HG03457 (cell line): ENCODE measurements around the gene ARRDC4.

Source experiments
- ATAC-seq: cut with Tn5 transposase; IDR thresholded peaks from one replicate; pipeline ENCODE4 v1.9.1; 2021; ENCODE audit warnings: moderate number of reproducible peaks; ENCODE audit not compliant: unreplicated experiment

ARRDC4 gene, protein sequence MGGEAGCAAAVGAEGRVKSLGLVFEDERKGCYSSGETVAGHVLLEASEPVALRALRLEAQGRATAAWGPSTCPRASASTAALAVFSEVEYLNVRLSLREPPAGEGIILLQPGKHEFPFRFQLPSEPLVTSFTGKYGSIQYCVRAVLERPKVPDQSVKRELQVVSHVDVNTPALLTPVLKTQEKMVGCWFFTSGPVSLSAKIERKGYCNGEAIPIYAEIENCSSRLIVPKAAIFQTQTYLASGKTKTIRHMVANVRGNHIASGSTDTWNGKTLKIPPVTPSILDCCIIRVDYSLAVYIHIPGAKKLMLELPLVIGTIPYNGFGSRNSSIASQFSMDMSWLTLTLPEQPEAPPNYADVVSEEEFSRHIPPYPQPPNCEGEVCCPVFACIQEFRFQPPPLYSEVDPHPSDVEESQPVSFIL

DNA sequence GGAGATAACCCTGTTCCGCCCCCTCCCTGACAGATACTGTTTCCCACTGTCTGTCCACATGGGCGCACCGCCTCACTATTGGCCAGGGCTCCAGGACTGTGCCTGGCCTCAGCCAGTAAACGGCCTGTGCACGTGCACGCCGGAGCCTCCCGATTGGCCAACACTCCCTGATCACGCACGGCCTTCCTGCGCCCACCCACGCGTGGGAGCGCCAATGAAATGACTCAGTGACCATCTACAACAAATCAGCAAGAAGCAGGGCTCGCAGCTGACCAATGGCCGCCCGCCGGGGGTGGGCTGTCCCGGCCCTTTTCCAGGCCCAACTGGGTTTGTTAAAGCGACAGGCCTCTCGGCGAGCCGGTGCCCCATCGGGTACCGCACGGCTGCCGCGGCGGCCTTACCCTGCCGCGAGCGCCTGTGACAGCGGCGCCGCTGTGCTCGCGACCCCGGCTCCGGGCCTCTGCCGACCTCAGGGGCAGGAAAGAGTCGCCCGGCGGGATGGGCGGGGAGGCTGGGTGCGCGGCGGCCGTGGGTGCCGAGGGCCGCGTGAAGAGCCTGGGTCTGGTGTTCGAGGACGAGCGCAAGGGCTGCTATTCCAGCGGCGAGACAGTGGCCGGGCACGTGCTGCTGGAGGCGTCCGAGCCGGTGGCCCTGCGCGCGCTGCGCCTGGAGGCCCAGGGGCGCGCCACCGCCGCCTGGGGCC, at the start of gene ARRDC4:
TSS of gene ARRDC4 (plus strand) at position 340 of the 703 bp plus-strand sequence. CDS start at position 499, 159 bp downstream.
- peak; percentile 77 for ATAC-seq

DNA sequence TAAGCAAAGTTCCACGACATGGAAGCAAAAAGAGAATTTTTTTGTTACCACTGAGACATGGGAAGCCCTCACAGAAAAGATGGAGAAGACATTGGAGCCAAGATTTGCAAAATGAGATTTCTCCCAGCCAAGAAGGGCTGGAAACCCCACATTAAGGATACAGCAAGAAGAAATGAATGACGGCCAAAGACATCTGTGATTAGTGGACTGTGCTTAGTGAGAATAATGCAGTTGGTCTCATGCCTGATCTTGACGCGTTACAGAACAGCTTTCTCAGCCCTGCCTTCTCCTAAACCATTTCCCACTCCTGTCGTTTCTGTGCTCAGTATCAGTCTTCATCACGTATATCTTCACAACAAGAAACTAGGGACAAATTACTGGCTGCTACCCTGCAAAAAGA, 45.8 kb upstream of the ARRDC4 start:
- ATAC-seq: no peak

DNA sequence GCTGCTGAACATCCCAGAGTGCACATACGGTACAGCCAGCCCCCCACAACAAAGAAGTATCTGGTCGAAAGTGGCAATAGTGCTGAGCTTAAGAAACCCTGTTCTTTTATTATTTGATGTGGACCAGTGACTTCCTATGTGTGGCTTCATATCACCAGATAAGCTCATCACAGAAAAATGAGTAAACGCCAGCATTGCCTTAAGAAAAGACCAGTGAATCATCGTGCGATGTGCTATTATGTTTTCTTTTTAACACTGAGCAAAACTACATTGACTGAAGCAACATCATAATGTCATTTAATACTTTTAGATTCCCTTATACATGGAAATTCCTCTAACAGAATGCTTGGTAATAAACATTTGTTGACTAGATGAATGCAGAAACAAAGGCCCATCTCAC, 45.2 kb upstream of the ARRDC4 start:
- no peak for ATAC-seq

DNA sequence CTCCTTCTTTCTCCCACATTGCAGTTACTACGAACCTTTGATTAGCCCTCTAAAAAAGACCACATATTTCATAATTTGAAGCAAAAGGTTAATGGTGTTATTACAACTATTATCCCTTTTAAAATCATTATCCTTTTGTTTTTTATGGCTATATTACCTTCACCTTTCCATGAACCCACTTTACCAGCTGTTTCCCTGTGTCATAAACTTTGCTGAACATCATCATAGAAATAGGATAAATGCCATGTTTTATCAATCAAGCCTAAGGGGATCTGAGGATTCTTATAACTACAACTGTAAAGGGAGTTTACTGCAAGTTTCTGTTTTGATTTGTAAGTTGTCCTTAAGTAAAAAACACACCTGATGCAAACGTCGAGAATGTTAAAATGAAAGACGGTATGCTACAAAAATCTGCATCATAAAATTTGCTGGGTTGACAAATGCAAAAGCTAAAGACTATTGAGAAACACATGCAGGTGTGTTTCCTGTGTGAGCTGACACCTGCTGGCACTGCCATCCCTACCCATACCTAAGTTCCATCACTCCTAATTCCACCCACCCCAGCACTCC, 39.1 kb upstream of the ARRDC4 start:
- ATAC-seq: no peak

DNA sequence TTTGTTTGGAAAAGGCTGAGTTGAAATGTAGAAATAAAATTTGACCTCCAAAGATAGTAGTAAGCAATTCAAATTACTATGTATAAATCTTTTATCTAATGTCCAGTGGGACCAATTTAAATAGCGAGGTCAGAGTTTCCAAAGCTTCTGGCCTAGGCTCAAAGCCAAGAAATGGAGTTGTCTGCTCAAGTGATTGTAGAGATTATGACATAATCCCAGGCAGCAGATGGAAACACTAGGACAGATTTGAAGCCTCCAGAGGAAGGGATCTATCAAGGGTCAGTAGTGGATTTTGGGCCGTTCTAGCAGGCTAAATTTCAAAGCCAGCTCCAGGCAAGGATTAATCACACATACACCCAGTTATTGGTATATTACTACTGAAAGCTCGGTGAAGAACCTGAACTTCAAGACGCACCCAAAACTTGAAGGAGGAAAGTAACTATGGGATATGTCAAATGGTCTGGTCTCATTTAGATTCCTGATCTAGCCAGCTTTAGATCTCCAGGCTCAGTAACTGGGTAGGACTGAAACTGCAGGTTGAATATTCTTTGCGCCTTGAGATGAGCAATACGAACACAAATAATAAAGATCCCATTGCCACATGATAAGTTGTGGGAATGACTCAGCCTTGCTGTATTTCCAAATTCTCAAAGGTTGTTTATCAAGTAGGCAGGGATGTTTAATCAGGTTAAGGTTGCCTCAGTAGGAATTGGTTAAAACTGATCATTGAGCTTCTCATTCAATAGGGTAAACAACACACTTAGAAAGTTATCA, 30.9 kb upstream of the ARRDC4 start:
- ATAC-seq: no peak

DNA sequence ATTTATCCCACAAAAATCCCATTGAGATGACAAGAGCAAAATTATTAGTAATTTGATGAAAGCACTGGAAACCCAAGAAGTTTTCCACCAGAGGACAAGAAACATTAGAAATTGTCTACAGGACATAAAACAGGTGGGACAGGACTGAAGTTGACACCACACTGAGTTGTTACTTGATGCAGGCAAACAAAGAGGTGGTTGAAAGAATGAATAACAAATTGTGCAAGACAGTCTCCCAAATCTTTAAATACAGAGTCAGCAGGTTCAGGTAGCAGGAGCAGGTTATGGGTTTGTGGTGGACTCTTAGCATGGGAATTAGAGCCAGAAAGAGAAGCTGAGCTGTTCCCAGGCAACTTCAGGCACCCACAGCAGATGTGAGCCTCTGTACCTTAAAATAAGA, 30.3 kb upstream of the ARRDC4 start:
- ATAC-seq: no peak

DNA sequence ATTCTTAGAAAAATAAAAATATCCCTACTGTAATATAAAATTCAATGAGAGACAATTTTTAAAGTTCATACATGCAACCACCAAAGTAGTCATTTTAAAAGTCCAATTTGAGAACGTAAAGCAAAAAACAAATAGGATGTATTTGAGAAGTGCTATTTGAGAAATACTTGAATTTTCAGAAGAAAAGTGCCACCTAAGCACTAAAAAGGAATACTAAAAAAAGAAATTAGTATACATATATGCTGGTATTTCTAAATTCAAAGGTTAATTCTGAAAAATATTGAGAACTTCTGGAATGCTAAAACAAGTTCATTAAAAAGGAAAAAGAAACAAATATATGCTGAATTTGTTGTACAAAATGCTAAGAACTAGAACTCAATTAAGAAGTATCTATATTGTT, 29.2 kb upstream of the ARRDC4 start:
- ATAC-seq: no peak

DNA sequence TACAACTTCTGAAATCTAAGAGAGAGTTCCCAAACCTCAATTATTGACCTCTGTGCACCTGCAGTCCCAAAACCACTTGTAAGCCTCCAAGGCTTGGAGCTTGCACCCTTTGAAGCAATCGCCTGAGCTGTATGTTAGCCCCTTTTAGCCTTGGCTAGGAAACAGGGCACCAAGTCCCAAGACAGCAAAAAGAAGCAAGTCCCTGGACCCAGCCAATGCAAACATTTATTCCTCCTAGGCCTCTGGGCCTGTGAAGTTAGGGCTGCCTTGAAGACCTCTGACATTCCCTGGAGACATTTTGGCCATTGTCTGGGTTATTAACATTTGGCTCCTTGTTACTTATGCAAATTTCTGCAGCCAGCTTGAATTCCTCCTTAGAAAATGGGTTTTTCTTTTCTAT, 26.9 kb upstream of the ARRDC4 start:
- ATAC-seq: no peak

DNA sequence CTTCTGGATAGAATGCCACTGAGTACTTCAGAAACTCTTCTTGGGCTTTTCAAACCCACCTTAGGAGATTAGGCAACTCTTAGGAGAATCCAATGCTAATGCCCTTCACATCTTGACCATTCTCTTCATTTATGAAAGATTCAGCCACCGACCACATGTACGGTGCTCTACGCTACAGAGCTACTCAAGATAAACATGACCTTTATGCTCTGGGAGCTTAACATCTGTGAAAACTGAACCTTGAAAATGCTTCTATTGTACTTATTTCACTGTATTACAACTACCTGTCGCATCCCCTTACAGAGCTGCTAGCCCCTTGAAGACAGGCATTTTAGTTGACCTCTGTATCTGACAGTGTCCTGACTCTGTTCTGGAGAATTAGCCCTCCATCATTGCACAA, 19.5 kb upstream of the ARRDC4 start:
- ATAC-seq: no peak

DNA sequence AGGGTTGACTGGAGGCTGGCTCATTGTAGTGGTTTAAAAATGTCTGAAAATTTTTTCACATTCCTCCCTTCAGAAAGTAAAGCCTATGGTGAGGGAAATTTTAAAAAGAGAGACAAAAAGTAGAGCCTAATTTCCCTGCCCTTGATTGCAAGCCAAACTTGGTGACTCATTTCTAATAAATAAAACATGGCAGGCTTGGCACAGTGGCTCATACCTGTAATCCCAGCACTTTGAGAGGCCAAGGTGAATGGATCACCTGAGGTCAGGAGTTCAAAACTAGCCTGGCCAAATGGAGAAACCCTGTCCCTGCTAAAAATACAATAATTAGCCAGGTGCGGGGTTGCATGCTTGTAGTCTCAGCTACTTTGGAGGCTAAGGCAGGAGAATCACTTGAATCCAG, 18.9 kb upstream of the ARRDC4 start:
- ATAC-seq: no peak

DNA sequence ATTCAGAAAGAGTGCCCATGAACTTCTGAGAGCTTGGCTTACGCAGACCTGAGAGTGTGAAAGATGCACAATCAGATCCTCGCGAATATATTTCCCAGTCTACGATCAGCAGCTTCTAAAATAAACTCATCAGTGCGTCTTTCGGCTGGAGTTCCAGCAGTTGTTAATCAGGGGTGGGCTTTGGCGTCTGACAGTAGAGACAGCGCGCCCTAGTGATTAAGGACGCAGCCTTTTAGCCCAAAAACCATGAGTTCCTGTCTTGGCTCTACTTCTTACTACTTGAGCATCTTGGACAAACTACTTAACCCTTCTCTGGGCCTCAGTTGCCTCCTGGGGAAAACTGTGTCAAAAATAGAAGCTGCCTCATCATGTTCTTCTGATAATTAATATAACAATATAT, 15.8 kb upstream of the ARRDC4 start:
- no peak for ATAC-seq

DNA sequence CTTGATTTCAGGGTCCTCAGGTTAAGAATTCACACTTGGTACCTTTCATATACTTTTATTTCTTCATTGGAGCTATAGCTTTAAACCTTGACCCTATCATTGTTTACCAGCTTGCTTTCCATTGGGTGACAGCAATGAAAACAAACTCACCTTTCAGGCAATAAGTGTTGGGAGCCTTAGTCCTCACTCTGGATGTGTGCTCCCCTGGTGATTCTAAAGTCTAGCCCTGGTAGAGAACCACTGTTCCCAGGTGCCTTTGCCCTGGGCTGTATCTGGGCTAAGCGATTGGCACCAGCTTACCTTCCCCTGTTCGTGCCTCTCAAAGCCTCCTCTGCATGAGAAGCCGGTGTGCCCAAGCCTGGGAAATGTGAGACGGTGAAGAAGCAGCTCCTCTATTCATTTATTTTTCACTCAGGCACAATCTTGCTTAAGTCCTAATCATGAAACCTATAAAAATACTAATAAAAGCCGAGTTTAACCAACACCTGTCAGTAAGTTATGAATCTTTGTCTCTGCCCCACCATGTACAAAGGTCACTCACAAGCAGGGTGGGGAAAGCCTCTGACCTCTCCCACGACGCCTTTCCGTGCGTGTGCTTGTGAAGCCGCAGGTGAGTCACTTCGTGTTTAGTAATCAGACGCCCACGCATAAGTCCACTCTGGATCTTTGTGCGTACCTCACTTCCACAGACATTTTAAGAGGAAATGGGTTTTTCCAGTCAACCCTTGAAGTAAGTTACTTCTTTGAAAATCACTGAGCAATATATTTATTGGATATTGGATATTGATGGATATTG, 12.8 kb upstream of the ARRDC4 start:
- no peak for ATAC-seq

DNA sequence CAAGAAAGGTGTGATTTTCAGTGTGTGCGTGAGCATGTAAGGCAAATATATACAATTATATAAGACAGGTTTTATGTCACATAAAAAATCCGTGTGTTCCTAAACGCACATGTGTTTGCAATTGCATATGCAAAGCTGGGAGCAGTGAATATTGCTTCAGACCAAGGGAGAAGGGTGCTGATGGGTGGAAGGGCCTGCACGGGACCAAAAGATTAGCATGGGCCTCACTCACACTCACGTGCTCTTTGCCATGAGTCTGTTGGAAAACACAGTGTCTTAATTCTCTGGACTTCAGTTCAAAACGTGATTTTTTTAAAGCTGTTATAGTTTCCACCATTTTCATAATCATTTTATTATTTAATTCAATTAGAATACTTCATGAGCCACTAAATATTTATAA, 7.2 kb upstream of the ARRDC4 start:
- ATAC-seq: no peak

DNA sequence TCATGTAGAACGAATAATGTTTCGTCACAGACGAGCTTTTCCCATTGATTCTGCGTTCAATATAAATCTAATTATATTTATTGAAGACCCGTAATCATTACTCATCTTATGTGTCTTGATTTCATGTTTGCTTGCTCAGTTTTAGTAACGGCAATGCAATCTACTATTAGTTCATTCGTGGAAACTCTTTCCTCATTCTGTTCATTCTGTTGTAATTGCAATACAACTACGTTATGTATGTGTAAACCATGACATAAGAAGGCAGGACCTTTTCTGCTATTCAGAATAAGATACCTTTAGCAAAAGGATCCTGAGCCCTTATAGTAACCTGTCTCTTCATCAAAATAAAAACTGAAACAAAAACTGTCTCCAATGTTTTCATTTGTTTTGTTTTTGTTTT, 6.8 kb upstream of the ARRDC4 start:
- ATAC-seq: no peak

DNA sequence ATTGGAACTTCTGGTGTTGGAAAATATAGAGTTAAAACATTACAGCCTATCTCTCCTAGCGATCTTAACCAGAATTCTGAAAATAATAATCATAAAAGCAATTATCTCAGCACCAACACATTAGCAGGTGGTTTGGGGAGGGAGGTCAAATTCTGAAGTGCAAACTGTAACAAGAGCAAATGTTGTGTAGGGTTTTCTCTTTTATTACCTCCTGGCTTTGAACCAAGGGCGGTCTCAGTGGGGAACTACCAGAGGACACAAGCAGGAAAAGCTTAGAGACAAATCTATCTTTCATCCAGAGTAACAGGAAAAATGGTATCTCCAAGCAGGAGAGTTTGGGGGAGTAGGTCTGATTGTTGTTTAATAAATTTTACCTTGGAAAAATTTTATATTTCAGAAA, 5.5 kb upstream of the ARRDC4 start:
- ATAC-seq: no peak

DNA sequence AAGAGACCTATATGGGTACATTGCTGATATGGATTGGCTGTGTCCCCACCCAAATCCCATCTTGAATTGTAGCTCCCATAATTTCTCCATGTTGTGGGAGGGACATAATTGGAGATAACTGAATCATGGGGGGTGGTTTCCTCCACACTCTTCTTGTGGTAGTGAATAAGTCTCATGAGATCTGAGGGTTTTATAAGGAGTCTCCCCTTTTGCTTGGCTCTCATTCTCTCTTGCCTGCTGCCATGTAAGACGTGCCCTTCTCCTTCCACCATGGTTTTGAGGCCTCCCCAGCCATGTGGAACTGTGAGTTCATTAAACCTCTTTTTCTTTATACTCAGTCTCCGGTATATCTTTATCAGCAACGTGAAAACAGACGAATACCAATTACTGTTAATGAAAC, 5.0 kb upstream of the ARRDC4 start:
- no peak for ATAC-seq

DNA sequence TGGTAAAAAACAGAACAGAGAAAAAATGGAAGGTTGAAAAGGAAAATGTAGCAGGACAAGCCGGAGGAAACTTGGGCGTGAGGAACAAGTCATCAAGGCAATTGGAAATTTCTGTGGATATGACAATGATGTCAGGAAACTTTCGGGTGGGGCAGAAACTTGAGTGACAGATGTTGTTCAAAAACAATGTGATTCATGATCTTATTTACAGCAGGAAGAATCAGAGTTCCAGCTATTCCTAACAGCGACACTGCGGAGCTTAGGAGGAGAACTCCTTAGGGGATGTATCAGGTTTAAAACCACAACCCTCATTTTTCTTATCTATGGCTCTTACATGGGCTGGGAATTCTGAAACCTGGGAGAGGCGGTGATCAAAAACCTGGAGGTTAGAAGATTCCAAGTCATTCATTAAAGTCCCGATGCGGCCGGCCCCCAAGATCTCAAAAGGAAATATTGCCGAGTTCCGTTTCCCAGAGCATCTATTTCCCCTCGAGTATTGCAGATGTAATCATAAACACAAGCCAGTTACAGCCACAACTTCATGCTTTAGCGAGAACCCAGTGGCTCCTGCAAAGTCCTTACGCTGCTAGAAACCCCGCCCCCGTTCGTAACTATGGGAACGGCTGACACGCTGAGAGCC, 659 bp upstream of the ARRDC4 start:
- ATAC-seq: no peak

DNA sequence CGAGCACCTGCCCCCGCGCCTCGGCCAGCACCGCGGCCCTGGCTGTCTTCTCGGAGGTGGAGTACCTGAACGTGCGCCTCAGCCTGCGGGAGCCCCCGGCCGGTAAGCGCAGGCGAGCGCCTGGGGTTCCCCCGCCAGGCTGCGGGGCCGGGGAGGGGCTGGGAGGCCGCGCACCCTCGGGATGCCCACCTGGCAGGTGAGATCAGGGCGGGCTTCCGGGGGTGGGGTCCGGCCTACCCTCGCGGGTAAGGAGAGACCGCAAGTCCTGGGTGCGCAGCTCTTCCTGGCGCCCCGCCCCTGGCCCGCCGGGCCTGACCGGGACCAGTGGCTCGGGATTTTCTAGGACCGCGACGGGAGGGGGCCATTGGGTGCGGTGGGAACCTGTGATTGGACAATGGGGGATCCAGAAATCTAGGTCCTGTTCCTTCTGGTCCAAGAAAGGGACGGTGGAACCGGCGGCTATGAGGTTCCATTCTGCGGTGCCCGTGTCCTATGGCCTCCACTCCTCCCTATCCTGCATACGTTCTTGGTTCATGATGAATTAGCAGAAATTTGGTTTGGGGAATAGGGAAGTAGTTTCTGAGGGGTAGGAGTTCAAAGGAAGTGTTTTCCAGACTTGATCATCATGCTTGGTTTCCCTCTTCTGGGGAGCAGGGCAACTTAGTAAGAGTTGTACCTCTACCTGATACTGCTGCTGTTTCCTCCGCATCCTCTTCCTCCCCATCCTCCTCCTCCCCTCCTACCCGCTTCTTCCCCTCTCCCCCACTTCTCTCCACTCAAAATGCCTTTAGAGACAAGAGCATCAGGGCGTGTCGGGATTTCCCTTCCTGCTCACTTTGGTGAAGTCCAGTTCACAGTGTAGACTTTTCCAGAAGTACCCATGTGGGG, 808 bp downstream of the ARRDC4 start:
- ATAC-seq: no peak

DNA sequence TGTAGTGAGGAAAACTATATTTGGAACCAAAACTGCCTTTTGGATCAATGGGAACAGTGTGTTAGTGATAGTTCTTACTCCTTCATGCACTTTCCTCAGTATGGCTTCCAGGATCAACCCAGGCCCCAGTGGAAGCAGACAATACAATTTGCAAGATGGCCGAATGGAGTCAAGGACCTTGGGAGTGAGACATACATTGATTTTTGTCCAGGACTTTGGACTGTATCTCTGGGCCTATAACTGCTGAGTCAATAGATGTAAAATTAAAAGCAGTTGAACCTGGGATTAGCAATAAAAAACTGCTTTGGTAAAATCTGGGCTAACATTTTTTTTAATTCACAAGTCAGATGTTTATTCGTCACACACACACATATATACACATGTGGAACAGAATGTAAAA, 1.8 kb downstream of the ARRDC4 start:
- ATAC-seq: no peak
